GM21825 (cell line): ENCODE measurements around the gene TAL2.
"Not testable (repeated sequence)": the region's sequence is repeated elsewhere in the genome, so short reads cannot be mapped to it uniquely, and the experiment has no call there.

Source experiments
- ATAC-seq: cut with Tn5 transposase; IDR thresholded peaks from one replicate; pipeline ENCODE4 v1.9.1; 2021; ENCODE audit warnings: mild to moderate bottlenecking, moderate library complexity; ENCODE audit not compliant: unreplicated experiment

TAL2 gene

DNA sequence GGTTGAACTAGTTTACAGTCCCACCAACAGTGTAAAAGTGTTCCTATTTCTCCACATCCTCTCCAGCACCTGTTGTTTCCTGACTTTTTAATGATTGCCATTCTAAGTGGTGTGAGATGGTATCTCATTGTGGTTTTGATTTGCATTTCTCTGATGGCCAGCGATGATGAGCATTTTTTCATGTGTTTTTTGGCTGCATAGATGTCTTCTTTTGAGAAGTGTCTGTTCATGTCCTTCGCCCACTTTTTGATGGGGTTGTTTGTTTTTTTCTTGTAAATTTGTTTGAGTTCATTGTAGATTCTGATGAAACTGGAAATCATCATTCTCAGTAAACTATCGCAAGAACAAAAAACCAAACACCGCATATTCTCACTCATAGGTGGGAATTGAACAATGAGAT is 41.4 kb downstream of the TAL2 start:
- ATAC-seq, result not testable (repeated sequence)

DNA sequence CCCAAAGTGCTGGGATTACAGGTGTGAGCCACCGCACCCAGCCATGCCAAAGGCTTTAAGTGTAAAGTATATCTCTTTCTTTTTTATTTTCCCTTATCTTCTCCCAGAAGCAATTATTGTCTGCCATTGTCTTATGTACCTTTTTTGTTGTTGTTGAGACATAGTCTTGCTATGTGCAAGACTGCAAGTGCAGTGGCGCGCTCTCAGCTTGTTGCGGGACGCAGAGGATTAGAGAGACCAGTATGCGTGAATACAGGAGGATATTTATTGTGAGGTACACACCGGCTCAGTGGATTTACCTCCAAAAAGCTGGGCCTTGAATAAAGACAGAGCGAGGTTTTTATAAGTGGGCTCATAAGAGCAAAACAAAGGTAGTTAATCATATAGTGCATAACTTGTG is 43.9 kb downstream of the TAL2 start:
- ATAC-seq, result no peak

DNA sequence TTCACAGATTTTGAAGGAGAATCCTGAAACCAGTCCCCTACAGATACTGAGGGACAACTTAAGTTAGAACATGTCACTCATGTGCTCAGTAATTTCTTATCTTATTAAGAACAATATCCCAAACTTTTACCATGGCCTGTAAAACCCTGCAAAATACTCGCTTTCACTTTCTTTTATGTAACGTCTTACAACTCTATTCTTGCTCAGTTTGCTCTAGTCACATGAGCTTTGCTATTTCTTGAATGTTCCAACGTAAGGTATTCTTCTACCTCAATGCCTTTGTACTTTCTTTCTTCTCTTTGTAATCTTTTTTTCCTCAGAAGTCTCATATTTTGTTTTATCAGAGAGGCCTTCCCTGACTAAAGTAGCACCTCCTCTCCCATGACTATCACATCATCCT is 46.1 kb downstream of the TAL2 start:
- ATAC-seq, result no peak

DNA sequence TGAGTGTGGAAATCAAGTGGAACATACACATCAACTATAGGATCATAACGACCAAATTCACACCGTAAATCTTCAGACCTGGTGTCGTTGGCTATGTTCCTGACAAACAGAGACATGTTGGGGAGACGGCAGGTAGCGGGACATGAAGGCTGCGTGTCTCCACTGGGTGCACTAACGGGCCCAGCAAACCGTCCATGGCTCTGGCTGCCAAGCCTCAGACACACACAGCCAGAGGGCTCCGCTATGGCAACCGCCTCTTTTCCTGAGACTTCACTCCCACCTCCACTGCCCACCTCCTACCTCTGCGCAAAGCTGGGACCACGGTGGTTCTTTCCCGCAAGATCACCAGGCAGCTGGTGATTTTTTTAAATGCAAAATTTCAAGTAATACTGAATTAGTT is 48.4 kb downstream of the TAL2 start:
- no peak for ATAC-seq

DNA sequence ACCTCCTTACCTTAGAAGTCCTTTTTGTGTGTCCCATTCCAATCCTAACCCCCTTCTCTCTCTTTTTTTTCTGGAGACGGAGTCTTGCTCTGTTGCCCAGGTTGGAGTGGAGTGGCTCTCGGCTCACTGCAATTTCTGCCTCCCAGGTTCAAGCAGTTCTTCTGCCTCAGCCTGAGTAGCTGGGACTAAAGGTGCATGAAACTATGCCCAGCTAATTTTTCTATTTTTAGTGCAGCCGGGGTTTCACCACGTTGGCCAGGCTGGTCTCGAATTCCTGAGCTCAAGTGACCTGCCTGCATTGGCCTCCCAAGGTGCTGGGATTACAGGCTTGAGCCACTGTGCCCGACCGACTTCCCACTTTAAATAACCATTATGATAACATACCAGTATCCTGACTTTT is 49.6 kb downstream of the TAL2 start:
- ATAC-seq, result no peak

DNA sequence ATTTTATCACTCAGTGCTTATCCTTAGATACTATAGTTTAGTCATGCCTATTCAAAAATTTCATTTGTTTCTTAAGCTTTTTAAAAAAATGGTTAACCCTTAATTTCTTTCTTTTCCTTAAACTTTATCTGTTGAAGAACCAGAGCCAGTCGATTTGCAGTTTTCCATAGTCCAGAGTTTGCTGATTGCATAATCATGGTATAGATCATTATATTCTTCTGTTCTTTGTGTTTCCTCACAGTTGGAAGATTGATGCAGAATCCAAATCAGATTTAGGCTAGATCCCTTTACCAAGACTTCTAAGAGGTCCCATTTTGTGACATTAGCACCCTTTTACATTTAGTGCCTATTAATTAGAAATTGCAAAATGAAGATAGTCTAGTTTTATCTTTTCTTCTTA is 50.0 kb downstream of the TAL2 start:
- ATAC-seq, result no peak
